Measurements from ENCODE around the gene CLCN2. TPM values are rescaled to one million over a fixed set of nuclear protein-coding genes. Genes with fewer than 3 reads are reported as not detected.

The CLCN2 gene
- total and polyA plus RNA-seq, 2 of the 4 experiments (the other 2 are of a cell fraction): 2.9 to 5.8 TPM

GRCh38 chr3:184348057-184348382 is 13.4 kb downstream of the CLCN2 start:
- no TSS peak for BruUV-seq (replicated peaks)
- CTCF ChIA-PET: interaction anchor here (0.7 kb wide), 1 partner anchor 133 kb away, joined by 7 read pairs; no protein-coding TSS in a partner anchor

More at GRCh38 chr3:184348057-184348382, 13.4 kb downstream of the CLCN2 start:
- Histone ChIP-seq H3K4me2 (ENCODE audit: low read depth, low read length) (no peak overlapping the region), H3K23ac (ENCODE audit: low read depth, low read length) (no peak overlapping the region), H3K27me3 (ENCODE audit: control insufficient read depth, insufficient read depth, low read length) (no peaks in the 10 kb centered on the region), H3K27ac (ENCODE audit: insufficient read depth, low read length) (no peak overlapping the region), H3K56ac (ENCODE audit: extremely low read depth, insufficient read depth, low read length) (no peak overlapping the region), H3K4ac (ENCODE audit: low read depth, low read length) (no peak overlapping the region), H3K4me3 (ENCODE audit: insufficient read depth, low read depth, low read length) (no peak overlapping the region), H3K79me1 (ENCODE audit: low read depth in 1 of 2, low read length in 2 of 2) (0 out of 4 replicates have a peak, but pooled peaks cover 0 to 4% of the 10 kb centered on the region in 2 experiments), H3K9me1 (ENCODE audit: insufficient read depth, low read length) (peaks cover 3% of the 10 kb centered on the region; the same call in 1 of the 2 replicates), H3K9ac (ENCODE audit: low read depth, low read length) (no peak overlapping the region), H2BK15ac (ENCODE audit: low read depth, low read length) (no peak overlapping the region), H4K5ac (ENCODE audit: low read depth, low read length) (no peak overlapping the region), H4K20me1 (ENCODE audit: insufficient read depth, low read length) (peaks cover 3% of the 10 kb centered on the region), H2BK5ac (ENCODE audit: low read depth, low read length, poor library complexity, severe bottlenecking) (no peak overlapping the region), H2AK9ac (replicated peaks; ENCODE audit: low read depth, low read length, poor library complexity) (no peak overlapping the region), H2AK5ac (ENCODE audit: low read depth, low read length) (no peak overlapping the region), H3K4me1 (ENCODE audit: control insufficient read depth, insufficient read depth, low read length) (peaks cover 14% of the 10 kb centered on the region), H3K9me3 (ENCODE audit: control insufficient read depth, insufficient read depth, low read length) (no peaks in the 10 kb centered on the region), H4K8ac (ENCODE audit: low read depth in 2 of 2, low read length in 2 of 2) (no peak overlapping the region), H2BK20ac (ENCODE audit: low read depth, low read length) (no peak overlapping the region), H2BK120ac (ENCODE audit: low read depth, low read length) (no peak overlapping the region), H3K14ac (replicated peaks; ENCODE audit: low read depth, low read length) (no peak overlapping the region), H3K36me3 (ENCODE audit: control insufficient read depth, insufficient read depth, low read length) (peaks cover 28% of the 10 kb centered on the region), H2AFZ (replicated peaks; ENCODE audit: low read length, poor library complexity) (no peak overlapping the region), H3K18ac (ENCODE audit: low read depth, low read length) (no peak overlapping the region), H4K91ac (ENCODE audit: insufficient read depth, low read depth, low read length) (no peak overlapping the region)
- DNase-seq (no peak), ATAC-seq (ENCODE audit: low read depth) (no peak; the same call in 1 of the 2 replicates)
- dilution Hi-C loops (cut with HindIII; ENCODE audit: low sequenced_read_pairs, unreplicated experiment): no loop called here
- POLR2A ChIA-PET (ENCODE audit: unreplicated experiment): no interaction called here
- WGBS, 2 experiments (ENCODE audit: extremely low coverage in 2 of 2, insufficient read length in 1 of 2): 91% methylated on average over 4 of the region's 4 CpGs; no CpG with 5 or more reads in 1 of the 2 experiments
- in situ Hi-C loops (cut with MboI; ENCODE audit: low sequenced_read_pairs): no loop called here
- intact Hi-C loops (cut with micrococcal nuclease): loop anchor here (10.0 kb wide), 1 partner anchor 1427 kb away; no protein-coding TSS in a partner anchor
- TF ChIP-seq RCOR1 (IDR thresholded peaks at IDR 0.05; ENCODE audit: insufficient replicate concordance, low read length) (no peak), RFX5 (IDR thresholded peaks at IDR 0.05; ENCODE audit: low read depth, low read length) (no peak), FOS (IDR thresholded peaks at IDR 0.05; ENCODE audit: low read depth, low read length) (no peak), CHD1 (IDR thresholded peaks at IDR 0.05; ENCODE audit: low read depth, low read length) (no peak), POLR2A (IDR thresholded peaks at IDR 0.05; ENCODE audit: low read depth, low read length) (no peak), MAFK (IDR thresholded peaks at IDR 0.05; ENCODE audit: low read depth, low read length) (no peak), SMC3 (IDR thresholded peaks at IDR 0.05; ENCODE audit: low read depth, low read length) (no peak), USF2 (IDR thresholded peaks at IDR 0.05; ENCODE audit: low read depth, low read length) (no peak), ELK1 (IDR thresholded peaks at IDR 0.05; ENCODE audit: borderline replicate concordance, low read depth, low read length) (no peak)

All from IMR-90 (cell line).